Hematopoietic multipotent progenitor cell treated with erythropoietin and hydrocortisone succinate and interleukin-3 and kit ligand, for 17 days (in vitro differentiated cells): ENCODE data around the gene AFG1L.
"Not testable (repeated sequence)": the region's sequence is repeated elsewhere in the genome, so short reads cannot be mapped to it uniquely, and the experiment has no call there.

ENCODE experiments used
- DNase-seq: peaks from one replicate; pipeline ENCODE4 v3.0.0-alpha.2; 2015; ENCODE audit warnings: low spot score

The AFG1L gene

GRCh38 chr6:108557494-108558371 lies 262.9 kb downstream of the AFG1L start:
- DNase-seq, result peak; percentile 82

DNA sequence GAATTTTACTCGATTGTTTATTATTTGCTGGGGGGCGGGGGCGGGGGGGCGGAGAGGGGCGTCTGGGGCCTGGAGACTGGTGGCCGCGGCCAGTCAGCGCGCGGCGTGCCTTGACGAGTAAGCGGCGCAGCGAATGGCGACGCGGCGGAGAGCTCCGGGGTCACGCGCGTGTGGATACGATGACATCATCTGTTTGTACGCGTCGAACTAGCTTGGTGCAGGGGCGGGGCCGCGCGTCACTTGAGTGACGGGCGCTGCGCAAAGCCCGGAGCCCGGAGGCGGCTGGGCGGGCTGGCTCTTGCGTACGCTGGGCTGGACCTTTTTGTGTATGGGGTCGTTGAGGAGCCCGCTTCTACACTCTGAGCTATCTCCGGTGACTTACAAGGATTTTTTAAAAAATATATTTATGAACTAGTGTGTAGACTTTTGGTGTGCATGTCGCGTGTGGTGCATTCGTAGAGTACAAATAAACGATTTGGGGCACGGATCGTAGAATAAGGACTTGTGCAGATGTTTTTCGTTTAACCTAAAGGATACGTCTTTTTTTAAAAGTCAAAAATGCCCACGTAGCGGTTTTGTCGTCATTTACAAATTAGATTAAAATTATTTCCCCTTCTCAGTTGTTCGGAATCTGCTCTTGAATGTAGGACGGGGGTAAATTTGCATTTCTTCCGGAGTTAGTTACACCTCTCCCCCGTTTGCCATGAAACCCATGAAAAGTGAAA lies 263.7 kb downstream of the AFG1L start:
- DNase-seq, result peak; percentile 98

GRCh38 chr6:108559097-108559883 lies 264.4 kb downstream of the AFG1L start:
- DNase-seq, result peak; percentile 93

- no peak for DNase-seq
Measured at GRCh38 chr6:108559884-108560462, 265.1 kb downstream of the AFG1L start.

DNA sequence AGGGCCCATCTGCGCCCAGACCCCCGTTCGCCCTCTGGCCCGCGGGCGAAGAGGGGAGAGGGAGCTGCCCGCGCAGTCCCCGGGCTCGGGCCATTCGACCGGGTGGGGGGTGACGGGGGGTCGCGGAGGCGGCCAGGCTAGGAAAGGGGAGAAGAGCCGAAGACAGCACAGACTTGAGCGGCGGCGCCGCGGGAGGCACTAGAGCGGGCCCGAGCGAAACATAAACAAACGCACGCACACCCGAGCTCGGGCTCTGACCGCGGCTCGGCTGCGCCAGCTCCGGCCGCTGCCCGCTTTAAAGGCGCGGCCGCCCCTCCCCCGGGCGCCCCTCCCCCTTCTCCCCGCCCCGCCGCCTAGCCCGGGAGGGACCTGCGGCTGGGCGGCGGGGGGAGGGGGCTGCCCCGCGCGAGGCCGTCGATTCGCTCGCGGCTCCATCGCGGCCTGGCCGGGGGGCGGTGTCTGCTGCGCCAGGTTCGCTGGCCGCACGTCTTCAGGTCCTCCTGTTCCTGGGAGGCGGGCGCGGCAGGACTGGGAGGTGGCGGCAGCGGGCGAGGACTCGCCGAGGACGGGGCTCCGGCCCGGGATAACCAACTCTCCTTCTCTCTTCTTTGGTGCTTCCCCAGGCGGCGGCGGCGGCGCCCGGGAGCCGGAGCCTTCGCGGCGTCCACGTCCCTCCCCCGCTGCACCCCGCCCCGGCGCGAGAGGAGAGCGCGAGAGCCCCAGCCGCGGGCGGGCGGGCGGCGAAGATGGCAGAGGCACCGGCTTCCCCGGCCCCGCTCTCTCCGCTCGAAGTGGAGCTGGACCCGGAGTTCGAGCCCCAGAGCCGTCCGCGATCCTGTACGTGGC lies 265.8 kb downstream of the AFG1L start, which contains the start of gene FOXO3:
FOXO3 (plus strand) TSS at position 455 of the 846 bp plus-strand sequence; CDS start at position 747, 292 bp downstream.
- peak; percentile 89 for DNase-seq

- DNase-seq, result not testable (repeated sequence)
Measured at GRCh38 chr6:108561309-108561647, 266.4 kb downstream of the AFG1L start.

DNA sequence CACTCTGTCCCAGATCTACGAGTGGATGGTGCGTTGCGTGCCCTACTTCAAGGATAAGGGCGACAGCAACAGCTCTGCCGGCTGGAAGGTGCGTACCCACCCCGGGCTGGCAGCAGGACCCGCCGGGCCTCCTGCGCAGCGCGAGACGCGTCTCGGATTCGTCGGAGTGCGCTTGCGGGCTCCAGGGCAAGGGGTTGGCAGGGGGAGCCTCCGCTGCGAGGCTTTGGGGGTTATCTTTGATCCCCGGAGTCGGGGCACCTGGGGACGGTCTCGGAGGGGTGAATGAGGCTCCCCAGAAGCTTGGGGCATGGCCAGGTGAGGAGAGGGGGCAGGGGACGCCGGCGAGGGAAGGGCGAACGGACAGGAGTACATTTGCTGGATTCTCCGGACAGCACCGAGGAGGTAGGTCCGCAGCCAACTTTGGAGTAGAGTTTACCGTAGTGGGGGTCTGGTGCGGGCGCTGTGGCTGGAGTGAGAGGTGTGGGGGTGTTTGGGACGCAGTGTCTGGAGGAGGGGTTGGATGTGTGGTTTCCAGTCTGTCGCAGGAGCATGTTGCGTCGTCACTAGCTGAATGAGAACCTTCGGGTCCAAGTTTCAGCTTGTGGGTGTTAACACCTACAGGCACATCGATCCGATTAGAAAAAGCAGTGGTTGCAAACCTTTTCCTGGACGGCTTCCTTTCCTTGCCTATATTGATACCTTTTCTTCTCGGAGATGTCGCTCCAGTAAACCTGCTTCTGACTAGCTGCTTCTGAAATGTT lies 267.1 kb downstream of the AFG1L start:
- peak; percentile 78 for DNase-seq

DNA sequence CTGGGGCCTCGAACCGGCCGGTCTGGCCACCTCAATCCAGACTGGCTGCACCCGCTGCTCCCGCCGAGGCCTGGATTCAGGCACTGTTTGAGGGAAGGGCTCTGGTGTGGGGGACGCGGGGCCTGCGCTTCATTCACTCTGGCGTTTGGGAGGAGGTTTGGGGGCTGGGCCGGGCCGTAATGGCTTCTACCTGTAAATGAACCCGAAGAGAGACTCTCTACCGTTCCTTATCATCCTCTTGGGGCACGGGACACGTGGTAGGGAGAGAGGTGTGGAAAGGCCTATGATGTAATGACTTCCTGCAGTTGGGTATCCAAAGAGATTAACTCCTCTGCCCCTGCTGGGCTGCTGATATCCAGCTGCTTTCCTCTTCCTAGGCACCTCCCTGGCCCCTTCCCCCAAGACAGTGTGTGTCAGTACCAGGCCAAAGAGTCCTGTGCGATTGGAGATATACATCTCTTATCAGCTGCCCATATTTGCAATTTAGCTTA lies 267.7 kb downstream of the AFG1L start:
- DNase-seq, result peak; percentile 91

- no peak for DNase-seq
Measured at GRCh38 chr6:108563292-108563691, 268.4 kb downstream of the AFG1L start.

- DNase-seq, result peak; percentile 54
Measured at GRCh38 chr6:108564178-108564577, 269.3 kb downstream of the AFG1L start.

DNA sequence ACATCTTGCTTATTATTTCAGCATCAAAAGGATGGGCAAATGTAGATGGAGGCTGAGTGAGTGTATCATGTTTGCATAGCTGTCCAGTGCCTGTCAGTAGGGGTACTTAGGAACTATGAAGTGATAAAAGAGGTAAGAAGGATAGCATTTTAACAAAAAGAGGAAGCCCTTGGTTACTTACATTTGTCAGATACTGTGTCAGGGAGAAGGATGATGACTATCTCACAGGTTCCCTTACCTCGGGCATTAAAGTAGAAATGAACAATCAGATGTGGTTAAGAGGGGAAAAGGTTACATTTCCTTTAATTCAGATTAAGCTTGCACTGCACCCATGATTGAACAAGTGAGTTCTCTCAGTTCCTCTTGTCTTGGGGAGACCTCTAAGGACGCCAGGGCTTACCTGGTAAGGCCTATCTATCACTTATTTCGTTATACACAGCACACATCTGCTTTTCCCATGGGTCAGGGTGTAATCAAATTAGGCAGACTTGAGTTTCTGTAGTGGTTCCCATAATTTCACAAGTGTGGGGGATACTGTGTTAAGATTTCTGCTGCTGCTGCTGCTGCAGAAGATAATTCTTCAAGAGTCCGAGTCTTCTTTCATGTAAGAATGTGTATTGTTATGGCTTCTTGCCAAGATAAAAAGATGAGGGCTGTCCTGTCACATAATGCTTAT lies 270.4 kb downstream of the AFG1L start:
- peak; percentile 71 for DNase-seq

DNA sequence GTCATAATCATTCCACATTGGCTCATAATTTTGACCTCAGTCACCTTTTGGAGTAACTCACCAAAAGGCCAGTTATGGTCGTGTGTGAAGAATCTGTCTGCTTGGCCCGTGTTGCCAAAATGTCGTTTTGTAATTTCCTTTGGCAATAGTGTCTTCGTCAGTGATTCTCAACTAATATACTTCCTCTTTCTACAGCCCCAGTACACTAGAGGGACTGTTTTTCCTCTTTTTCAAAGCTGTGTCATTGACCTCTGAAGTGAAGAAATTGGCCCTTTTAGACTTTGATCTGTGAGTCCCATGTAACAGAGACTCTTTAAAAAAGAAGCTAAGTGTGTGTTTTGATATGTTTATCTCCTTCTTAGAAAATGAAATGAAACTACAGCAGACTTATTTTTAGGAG lies 271.0 kb downstream of the AFG1L start:
- DNase-seq, result peak; percentile 67

DNA sequence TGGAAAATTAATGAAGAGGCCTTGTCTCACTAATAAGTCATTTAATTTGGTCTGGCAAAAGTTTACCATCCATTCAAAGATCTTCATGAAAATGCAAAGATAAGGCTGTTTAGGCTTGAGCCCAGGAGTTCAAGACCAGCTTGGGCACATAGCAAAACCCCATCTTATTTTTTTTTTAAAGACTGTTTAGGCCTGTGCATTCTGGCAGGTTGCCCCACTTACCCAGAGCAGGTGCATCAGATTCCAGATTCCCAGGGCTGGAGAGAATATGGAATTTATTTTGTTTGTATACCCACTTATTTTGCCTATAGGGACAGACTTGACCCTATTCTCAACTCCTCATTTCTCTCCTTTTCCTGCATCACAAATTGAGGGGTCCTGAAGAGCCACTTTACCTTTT lies 271.6 kb downstream of the AFG1L start:
- DNase-seq, result peak; percentile 64

DNA sequence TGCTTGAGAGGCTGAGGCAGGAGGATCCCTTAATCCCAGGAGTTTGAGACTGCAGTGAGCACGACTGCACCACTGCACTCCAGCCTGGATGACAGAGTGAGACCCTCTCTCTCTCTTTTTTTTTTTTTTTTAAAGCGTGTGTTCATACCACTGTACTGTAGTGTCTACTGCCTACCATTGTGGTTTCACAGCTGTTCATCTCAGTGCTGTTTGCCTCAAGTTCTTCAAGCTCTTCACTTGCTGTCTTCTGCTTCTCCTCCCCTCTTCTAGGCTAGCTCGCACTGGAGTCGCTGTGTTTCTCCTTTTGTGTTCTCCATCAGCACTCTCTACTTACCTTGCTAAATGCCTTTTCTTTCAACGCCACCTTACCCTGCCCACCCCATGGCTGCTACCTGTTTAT lies 273.2 kb downstream of the AFG1L start:
- DNase-seq, result no peak

DNA sequence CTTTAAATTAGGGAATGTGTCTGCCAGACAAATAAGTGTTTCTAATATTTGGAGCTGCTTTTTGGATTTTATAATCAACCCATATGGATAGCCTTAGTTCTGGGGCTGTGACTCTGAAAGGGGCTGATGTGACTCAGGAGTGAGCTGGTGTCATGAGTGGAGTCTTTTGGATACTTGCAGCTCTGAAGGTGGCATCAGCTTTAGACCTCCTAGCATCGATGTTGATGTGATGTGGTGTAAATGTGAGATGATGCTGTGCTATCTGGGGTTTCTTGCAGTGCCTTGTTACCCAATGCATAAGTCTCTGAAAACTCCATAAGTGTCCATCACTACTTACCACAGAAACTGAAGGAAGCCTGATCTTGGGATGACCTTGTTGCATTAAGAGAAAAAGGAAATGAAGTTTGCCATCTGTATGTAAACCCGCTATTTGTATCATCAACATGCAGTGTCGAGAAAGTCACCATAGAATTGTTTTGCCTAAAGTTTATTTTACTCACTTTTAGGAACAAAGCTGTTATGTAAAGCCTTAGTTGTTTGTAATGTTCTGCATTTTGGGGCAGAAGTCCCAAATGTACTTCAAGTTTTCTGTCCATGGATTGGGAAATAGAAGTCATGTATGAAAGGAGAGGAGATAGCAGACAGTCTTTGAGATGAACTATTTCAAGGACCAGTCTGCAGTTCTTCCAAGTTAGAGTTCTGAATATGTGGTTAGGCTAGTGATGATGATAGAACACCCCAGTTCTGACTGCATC lies 273.9 kb downstream of the AFG1L start:
- DNase-seq, result peak; percentile 29

- DNase-seq, result peak; percentile 38
Measured at GRCh38 chr6:108570517-108570916, 275.7 kb downstream of the AFG1L start.

DNA sequence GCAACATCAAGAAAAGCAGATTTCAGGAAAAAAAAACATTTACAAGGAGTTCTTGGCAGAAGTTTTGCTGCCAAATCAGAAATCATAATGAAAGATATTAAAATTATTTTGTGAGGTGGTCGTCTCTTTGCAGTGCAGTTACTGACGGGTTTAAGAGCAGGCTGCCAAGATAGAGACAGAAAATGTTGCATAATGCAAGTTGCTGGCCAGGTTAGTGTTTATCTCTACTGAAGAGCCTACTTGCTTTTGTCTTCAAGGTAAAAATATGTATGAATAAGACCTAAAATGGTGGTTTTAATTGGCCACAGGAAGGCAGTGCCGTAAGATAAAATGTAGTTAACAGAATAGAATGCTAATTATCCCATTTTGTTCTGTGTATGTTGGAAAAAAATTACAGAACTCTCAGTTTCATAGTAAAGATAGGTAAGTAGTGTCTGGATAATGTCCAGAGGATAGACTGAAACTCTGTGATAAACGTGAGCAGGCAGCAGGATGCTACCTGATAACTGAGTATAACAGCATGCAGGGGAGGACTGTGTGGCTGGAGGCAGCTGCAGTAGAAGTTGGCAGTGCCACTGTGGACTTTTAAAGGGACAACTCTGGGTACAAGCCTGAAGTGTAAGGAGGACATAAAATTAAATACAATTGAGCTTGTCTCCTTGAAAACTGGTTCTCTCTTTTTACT lies 279.7 kb downstream of the AFG1L start:
- DNase-seq, result peak; percentile 87
